DOHH2 (cell line): Measurements from ENCODE around the gene HMGB3.

Experiments used
- H3F3A ChIP-seq: fragments of 200-600 bp; sonication (generic), shearing (Covaris generic); 2 replicates; pipeline ENCODE4 v1.6.0; 2016; ENCODE audit warnings: antibody characterized with exemption, mild to moderate bottlenecking; ENCODE audit not compliant: control insufficient read depth, insufficient read depth
- H3K27ac ChIP-seq: fragments of 200-600 bp; sonication (generic); 2 replicates; pipeline ENCODE4 v1.5.1; 2014; ENCODE audit warnings: low read depth, mild to moderate bottlenecking, low read length, moderate library complexity
- H3K27me3 ChIP-seq: fragments of 200-600 bp; sonication (generic); 2 replicates; pipeline ENCODE4 v1.6.1; 2014; ENCODE audit warnings: mild to moderate bottlenecking, low read length, mixed read lengths; ENCODE audit not compliant: control insufficient read depth
- H3K36me3 ChIP-seq: fragments of 200-600 bp; sonication (generic); 2 replicates; pipeline ENCODE4 v1.6.1; 2014; ENCODE audit warnings: mild to moderate bottlenecking, low read length, moderate library complexity, mixed read lengths; ENCODE audit not compliant: control insufficient read depth
- H3K4me1 ChIP-seq: fragments of 200-600 bp; sonication (generic); 2 replicates; pipeline ENCODE4 v1.6.1; 2014; ENCODE audit warnings: mild to moderate bottlenecking, low read length, mixed read lengths; ENCODE audit not compliant: control insufficient read depth
- H3K4me2 ChIP-seq: fragments of 200-600 bp; sonication (generic); 2 replicates; pipeline ENCODE4 v1.6.0; 2014; ENCODE audit warnings: mild to moderate bottlenecking, low read length, moderate library complexity
- H3K4me3 ChIP-seq: fragments of 200-600 bp; sonication (generic); 2 replicates; pipeline ENCODE4 v1.5.1; 2014; ENCODE audit warnings: mild to moderate bottlenecking, low read length, mixed read lengths
- H3K79me2 ChIP-seq: fragments of 200-600 bp; sonication (generic); 2 replicates; pipeline ENCODE4 v1.6.1; 2014; ENCODE audit warnings: mild to moderate bottlenecking, low read length, mixed read lengths; ENCODE audit not compliant: control insufficient read depth
- H3K9me2 ChIP-seq: fragments of 200-600 bp; sonication (generic); replicated peaks from 2 replicates; pipeline ENCODE4 v1.6.1; 2014; ENCODE audit warnings: mild to moderate bottlenecking, low read length, mixed read lengths; ENCODE audit not compliant: control insufficient read depth
- H3K9me3 ChIP-seq: fragments of 200-600 bp; sonication (generic); 2 replicates; pipeline ENCODE4 v1.6.1; 2014; ENCODE audit warnings: antibody characterized with exemption, low read length, mixed read lengths; ENCODE audit not compliant: control insufficient read depth, insufficient read depth
- H4K20me1 ChIP-seq: fragments of 200-600 bp; sonication (generic); 2 replicates; pipeline ENCODE4 v1.6.0; 2014; ENCODE audit warnings: low read depth, mild to moderate bottlenecking, antibody characterized with exemption, low read length, moderate library complexity; ENCODE audit not compliant: control insufficient read depth, insufficient read depth
- EZH2phosphoT487 ChIP-seq: fragments of 200-600 bp; sonication (generic); IDR thresholded peaks from 2 replicates; pipeline ENCODE4 v1.6.1; 2017; ENCODE audit warnings: borderline replicate concordance, mild to moderate bottlenecking, antibody characterized with exemption, low read length, moderate library complexity, mixed read lengths
- TF ChIP-seq, protein P1 (sequence below): fragments of 200-600 bp; sonication (generic); IDR thresholded peaks from one replicate; pipeline ENCODE4 v1.5.1; 2014; ENCODE audit warnings: antibody characterized with exemption, mild to moderate bottlenecking, low read depth, low read length; ENCODE audit not compliant: poor library complexity, severe bottlenecking

Gene HMGB3

DNA sequence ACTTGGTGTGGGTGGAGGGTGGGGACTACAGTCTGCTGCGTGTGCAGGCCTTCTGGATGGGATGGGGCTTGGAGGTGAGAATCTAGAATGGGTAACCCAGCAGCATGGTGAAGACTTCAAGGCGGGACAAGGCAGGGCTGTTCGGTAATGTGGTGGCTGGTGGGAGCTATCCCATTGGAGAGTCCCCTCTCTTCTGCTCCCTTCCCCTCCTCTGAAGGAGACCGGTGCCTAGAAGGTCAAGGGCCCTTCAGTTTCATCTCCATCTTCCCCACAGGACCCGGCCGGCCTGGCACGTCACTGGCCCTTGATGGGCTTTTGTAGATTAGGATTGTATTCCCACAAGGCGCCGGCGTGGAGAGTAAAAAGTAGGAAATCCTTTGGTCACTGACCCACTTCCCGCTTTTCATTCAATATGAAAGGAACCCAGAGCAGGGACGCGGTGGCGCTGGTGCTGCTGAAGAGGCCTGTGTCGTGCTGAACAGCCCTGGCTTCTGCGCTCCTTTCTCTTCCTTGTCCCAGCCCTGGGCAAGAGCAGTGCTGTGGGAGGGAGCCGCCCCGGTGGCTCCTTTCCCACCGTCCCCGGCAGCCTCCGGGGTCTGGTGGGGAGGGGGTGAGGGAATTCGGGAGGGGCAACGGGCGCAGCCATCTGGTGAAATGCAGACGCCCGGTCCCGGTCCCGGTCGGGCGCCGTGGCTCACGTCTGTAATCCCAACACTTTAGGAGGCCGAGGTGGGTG lies 7.3 kb upstream of the HMGB3 start:
- Histone ChIP-seq H3K36me3 (no peaks in the 10 kb centered on the region), H3K79me2 (no peaks in the 10 kb centered on the region), H3K27me3 (no peaks in the 10 kb centered on the region), H3K9me2 (no peaks in the 10 kb centered on the region), H3K4me2 (no peak overlapping the region), H3K27ac (no peak overlapping the region), H3K4me1 (no peaks in the 10 kb centered on the region), H3F3A (no peaks in the 10 kb centered on the region), H3K9me3 (no peaks in the 10 kb centered on the region), H4K20me1 (no peaks in the 10 kb centered on the region), H3K4me3 (no peak overlapping the region)
- TF ChIP-seq, protein P1, sequence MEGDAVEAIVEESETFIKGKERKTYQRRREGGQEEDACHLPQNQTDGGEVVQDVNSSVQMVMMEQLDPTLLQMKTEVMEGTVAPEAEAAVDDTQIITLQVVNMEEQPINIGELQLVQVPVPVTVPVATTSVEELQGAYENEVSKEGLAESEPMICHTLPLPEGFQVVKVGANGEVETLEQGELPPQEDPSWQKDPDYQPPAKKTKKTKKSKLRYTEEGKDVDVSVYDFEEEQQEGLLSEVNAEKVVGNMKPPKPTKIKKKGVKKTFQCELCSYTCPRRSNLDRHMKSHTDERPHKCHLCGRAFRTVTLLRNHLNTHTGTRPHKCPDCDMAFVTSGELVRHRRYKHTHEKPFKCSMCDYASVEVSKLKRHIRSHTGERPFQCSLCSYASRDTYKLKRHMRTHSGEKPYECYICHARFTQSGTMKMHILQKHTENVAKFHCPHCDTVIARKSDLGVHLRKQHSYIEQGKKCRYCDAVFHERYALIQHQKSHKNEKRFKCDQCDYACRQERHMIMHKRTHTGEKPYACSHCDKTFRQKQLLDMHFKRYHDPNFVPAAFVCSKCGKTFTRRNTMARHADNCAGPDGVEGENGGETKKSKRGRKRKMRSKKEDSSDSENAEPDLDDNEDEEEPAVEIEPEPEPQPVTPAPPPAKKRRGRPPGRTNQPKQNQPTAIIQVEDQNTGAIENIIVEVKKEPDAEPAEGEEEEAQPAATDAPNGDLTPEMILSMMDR, result no peak
- no peak for TF ChIP-seq EZH2phosphoT487

- Histone ChIP-seq H3K36me3 (no peaks in the 10 kb centered on the region), H4K20me1 (no peaks in the 10 kb centered on the region), H3K9me3 (no peaks in the 10 kb centered on the region), H3K27ac (no peak overlapping the region), H3K4me2 (no peak overlapping the region), H3K9me2 (no peaks in the 10 kb centered on the region), H3K27me3 (no peaks in the 10 kb centered on the region), H3K79me2 (no peaks in the 10 kb centered on the region), H3F3A (no peaks in the 10 kb centered on the region), H3K4me1 (0 out of 2 replicates have a peak, but pooled peaks cover 4% of the 10 kb centered on the region), H3K4me3 (no peak overlapping the region)
- TF ChIP-seq EZH2phosphoT487, result no peak
- TF ChIP-seq, protein P1, result no peak
Measured at GRCh38 chrX:150977411-150978162, 5.5 kb upstream of the HMGB3 start.

DNA sequence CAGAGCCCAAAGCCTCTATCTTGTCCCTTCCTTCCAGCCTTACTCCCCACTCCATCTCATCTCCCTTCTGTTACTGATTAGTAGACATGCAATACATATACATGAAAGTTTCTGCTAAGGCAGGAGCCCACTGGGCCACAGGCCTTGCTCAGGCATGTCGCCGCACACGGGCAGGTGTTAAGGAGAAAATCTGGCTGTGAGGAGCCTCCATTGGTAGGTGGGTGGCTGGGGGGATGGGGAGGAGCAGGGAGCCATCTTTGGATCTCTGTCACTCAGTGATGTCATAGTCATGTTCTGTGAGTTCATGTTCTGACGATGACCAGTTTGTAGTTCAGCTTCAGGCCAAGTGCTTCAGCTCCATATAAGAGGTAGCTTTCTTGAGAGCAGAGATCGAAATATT lies 2.9 kb upstream of the HMGB3 start:
- Histone ChIP-seq H3K27ac (no peak overlapping the region), H3K27me3 (no peaks in the 10 kb centered on the region), H3K4me3 (no peak overlapping the region), H3K4me1 (peaks cover 10% of the 10 kb centered on the region), H3F3A (no peaks in the 10 kb centered on the region), H3K4me2 (no peak overlapping the region), H3K9me3 (no peaks in the 10 kb centered on the region), H3K9me2 (no peaks in the 10 kb centered on the region), H3K79me2 (peaks cover 8% of the 10 kb centered on the region), H3K36me3 (no peaks in the 10 kb centered on the region), H4K20me1 (peaks cover 4% of the 10 kb centered on the region; the same call in 1 of the 2 replicates)
- no peak for TF ChIP-seq EZH2phosphoT487
- TF ChIP-seq, protein P1, result no peak
